OCI-LY3 (cell line): ENCODE results near the gene IL6.

Experiments
- CTCF ChIP-seq: fragments of 200-600, 300-600 bp; sonication (generic); IDR thresholded peaks from 2 replicates; pipeline ENCODE4 v1.5.1; 2014; ENCODE audit warnings: antibody characterized with exemption, low read length, low read depth
- EZH2phosphoT487 ChIP-seq: fragments of 200-600 bp; shearing (Covaris generic); IDR thresholded peaks from 2 replicates; pipeline ENCODE4 v1.6.1; 2018; ENCODE audit warnings: antibody characterized with exemption, mixed run types, low read depth

- no peak for TF ChIP-seq CTCF
- no peak for TF ChIP-seq EZH2phosphoT487
These were observed 50.0 kb downstream of the IL6 start for GRCh38 chr7:22776964-22777363.
